HepG2 (cell line): ENCODE results near the gene CHST11. TPM values are rescaled to one million over a fixed set of nuclear protein-coding genes. Genes with fewer than 3 reads are reported as not detected.

Experiments
- ZHX1 ChIP-seq: sonication (generic); formaldehyde crosslinking; IDR thresholded peaks from 2 replicates; pipeline ENCODE4 v1.8.1; 2022; ENCODE audit warnings: low read depth, mild to moderate bottlenecking, missing genetic modification reagents
- ZHX2 ChIP-seq, 2 experiments: sonication (generic) in 1 of 2; formaldehyde crosslinking in 1 of 2; IDR thresholded peaks; 2 replicates each; pipeline versions ENCODE4 v1.6.1 to v1.9.0; 2014 to 2022; ENCODE audit warnings: antibody characterized with exemption in 1 of 2, borderline replicate concordance in 1 of 2, inconsistent platforms in 1 of 2, low read depth in 1 of 2, missing genetic modification reagents in 1 of 2
- polyA plus RNA-seq, 8 experiments: library from polyadenylated mRNA; depleted of rRNA in 3 of 8; stranded (reverse) in 7 of 8; unstranded in 1 of 8; fragments of >200 nt; fragmentation: Illumina TruSeq in 4 of 8; extraction: Trizol in 4 of 8; gene quantifications; 2 replicates each; pipeline versions ENCODE4 v1.2.1 to v1.2.3, GENCODE V29; 2011 to 2016; ENCODE audit warnings: low read depth in 4 of 8, missing spikeins in 1 of 8, mixed read lengths in 1 of 8; ENCODE audit not compliant: insufficient read depth in 1 of 8
- total RNA-seq, 5 experiments: library from RNA; depleted of rRNA; stranded (reverse); fragments of >200 nt; fragmentation: Illumina TruSeq; extraction: Trizol; gene quantifications; 2 replicates each; pipeline ENCODE4 v1.2.3, GENCODE V29; 2016; ENCODE audit warnings: low read depth in 1 of 5
- TF ChIP-seq, protein P1 (sequence below): sonication (generic); formaldehyde crosslinking; IDR thresholded peaks from 2 replicates; pipeline ENCODE4 v1.4.0; 2020; ENCODE audit warnings: missing genetic modification reagents

CHST11 gene
- total and polyA plus RNA-seq, 2 of the 13 experiments (the other 11 are each of a cell fraction or from before 2014, with no cell fraction given), result 0.15 TPM; not detected in 1

DNA sequence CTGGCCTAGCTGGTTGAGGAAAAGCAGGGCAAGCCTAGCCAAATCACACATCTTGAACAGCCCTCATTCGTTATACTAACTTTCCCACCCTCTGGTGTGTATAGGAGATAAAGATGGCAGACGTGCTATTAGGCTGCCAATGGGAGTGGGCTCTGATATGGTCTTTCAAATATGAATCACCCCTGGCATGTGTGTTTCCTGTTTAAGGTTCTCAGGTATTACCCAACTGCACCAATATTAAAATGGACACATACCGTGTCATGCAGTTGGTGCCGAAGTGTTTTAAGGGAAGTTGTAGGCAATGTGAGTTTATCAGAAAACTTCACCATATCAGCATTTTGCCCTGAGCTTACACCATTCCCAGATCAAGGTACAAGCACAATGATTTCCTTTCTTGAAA is 33.4 kb downstream of the CHST11 start (continued):
- TF ChIP-seq ZHX1 (CRISPR knock-in tag), result no peak
- TF ChIP-seq, protein P1, sequence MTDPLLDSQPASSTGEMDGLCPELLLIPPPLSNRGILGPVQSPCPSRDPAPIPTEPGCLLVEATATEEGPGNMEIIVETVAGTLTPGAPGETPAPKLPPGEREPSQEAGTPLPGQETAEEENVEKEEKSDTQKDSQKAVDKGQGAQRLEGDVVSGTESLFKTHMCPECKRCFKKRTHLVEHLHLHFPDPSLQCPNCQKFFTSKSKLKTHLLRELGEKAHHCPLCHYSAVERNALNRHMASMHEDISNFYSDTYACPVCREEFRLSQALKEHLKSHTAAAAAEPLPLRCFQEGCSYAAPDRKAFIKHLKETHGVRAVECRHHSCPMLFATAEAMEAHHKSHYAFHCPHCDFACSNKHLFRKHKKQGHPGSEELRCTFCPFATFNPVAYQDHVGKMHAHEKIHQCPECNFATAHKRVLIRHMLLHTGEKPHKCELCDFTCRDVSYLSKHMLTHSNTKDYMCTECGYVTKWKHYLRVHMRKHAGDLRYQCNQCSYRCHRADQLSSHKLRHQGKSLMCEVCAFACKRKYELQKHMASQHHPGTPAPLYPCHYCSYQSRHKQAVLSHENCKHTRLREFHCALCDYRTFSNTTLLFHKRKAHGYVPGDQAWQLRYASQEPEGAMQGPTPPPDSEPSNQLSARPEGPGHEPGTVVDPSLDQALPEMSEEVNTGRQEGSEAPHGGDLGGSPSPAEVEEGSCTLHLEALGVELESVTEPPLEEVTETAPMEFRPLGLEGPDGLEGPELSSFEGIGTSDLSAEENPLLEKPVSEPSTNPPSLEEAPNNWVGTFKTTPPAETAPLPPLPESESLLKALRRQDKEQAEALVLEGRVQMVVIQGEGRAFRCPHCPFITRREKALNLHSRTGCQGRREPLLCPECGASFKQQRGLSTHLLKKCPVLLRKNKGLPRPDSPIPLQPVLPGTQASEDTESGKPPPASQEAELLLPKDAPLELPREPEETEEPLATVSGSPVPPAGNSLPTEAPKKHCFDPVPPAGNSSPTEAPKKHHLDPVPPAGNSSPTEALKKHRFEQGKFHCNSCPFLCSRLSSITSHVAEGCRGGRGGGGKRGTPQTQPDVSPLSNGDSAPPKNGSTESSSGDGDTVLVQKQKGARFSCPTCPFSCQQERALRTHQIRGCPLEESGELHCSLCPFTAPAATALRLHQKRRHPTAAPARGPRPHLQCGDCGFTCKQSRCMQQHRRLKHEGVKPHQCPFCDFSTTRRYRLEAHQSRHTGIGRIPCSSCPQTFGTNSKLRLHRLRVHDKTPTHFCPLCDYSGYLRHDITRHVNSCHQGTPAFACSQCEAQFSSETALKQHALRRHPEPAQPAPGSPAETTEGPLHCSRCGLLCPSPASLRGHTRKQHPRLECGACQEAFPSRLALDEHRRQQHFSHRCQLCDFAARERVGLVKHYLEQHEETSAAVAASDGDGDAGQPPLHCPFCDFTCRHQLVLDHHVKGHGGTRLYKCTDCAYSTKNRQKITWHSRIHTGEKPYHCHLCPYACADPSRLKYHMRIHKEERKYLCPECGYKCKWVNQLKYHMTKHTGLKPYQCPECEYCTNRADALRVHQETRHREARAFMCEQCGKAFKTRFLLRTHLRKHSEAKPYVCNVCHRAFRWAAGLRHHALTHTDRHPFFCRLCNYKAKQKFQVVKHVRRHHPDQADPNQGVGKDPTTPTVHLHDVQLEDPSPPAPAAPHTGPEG (CRISPR knock-in tag), result no peak
- no peak for TF ChIP-seq ZHX2 (IDR thresholded peaks at IDR 0.05; ENCODE audit: low read depth)
- TF ChIP-seq ZHX2 (CRISPR knock-in tag; IDR thresholded peaks at IDR 0.05; ENCODE audit: borderline replicate concordance), result no peak
